NB4 (cell line): ENCODE measurements around the gene CNN2.

Experiments
- DNase-seq: peaks from one replicate; pipeline ENCODE4 v3.0.0; 2010; ENCODE audit warnings: low read depth
- H3K4me3 ChIP-seq: one replicate; pipeline ENCODE4 v1.5.1; 2011; ENCODE audit warnings: mild to moderate bottlenecking, low read depth, low read length, moderate library complexity
- MYC ChIP-seq: IDR thresholded peaks from 2 replicates; pipeline ENCODE4 v1.6.1; 2011; ENCODE audit warnings: low read depth, low read length
- POLR2A ChIP-seq: IDR thresholded peaks from 2 replicates; pipeline ENCODE4 v1.6.1; 2011; ENCODE audit warnings: mild to moderate bottlenecking; ENCODE audit not compliant: insufficient read length; ENCODE audit errors: extremely low read depth
- TF ChIP-seq, protein P1 (sequence below): IDR thresholded peaks from 2 replicates; pipeline ENCODE4 v1.6.1; 2011; ENCODE audit warnings: low read depth, low read length
- TF ChIP-seq, protein P2 (sequence below): IDR thresholded peaks from one replicate; pipeline ENCODE4 v1.5.1; 2012; ENCODE audit warnings: low read depth, low read length

Gene CNN2

DNA sequence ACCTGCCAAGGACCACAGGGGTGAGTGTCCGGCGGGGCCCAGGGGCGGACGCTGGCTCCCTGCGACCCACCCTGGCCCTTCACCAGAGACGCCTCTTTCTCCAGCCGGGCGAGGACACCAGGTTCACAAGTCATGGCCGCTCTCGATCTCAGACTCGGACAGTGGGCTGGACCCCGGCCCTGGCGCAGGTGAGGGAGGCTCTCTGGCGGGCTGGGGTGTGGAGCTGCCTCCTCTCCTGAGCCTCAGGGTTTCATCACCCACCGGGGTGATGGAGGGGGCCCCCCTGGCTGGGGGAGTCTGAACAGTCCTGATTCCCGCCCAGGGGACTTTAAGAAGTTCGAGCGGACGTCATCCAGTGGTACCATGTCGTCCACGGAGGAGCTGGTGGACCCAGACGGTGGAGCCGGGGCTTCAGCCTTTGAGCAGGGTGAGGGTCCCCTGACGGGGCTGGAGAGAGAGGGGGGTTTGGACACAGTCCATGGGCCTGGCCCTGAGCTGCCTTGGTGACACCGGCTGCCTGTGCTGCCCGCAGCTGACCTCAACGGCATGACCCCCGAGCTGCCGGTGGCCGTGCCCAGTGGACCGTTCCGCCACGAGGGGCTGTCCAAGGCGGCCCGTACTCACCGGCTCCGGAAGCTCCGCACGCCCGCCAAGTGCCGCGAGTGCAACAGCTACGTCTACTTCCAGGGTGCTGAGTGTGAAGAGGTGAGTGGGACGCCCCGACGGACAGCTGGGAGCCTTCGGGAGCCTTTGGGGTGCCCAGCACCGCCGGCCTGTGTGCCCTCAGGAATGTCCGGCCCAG, 54.2 kb downstream of the CNN2 start:
- TF ChIP-seq, protein P1, sequence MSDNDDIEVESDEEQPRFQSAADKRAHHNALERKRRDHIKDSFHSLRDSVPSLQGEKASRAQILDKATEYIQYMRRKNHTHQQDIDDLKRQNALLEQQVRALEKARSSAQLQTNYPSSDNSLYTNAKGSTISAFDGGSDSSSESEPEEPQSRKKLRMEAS = no peak
- no peak for TF ChIP-seq MYC
- TF ChIP-seq, protein P2, sequence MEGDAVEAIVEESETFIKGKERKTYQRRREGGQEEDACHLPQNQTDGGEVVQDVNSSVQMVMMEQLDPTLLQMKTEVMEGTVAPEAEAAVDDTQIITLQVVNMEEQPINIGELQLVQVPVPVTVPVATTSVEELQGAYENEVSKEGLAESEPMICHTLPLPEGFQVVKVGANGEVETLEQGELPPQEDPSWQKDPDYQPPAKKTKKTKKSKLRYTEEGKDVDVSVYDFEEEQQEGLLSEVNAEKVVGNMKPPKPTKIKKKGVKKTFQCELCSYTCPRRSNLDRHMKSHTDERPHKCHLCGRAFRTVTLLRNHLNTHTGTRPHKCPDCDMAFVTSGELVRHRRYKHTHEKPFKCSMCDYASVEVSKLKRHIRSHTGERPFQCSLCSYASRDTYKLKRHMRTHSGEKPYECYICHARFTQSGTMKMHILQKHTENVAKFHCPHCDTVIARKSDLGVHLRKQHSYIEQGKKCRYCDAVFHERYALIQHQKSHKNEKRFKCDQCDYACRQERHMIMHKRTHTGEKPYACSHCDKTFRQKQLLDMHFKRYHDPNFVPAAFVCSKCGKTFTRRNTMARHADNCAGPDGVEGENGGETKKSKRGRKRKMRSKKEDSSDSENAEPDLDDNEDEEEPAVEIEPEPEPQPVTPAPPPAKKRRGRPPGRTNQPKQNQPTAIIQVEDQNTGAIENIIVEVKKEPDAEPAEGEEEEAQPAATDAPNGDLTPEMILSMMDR = no peak
- H3K4me3 ChIP-seq = no peak overlapping the region
- DNase-seq = no peak

DNA sequence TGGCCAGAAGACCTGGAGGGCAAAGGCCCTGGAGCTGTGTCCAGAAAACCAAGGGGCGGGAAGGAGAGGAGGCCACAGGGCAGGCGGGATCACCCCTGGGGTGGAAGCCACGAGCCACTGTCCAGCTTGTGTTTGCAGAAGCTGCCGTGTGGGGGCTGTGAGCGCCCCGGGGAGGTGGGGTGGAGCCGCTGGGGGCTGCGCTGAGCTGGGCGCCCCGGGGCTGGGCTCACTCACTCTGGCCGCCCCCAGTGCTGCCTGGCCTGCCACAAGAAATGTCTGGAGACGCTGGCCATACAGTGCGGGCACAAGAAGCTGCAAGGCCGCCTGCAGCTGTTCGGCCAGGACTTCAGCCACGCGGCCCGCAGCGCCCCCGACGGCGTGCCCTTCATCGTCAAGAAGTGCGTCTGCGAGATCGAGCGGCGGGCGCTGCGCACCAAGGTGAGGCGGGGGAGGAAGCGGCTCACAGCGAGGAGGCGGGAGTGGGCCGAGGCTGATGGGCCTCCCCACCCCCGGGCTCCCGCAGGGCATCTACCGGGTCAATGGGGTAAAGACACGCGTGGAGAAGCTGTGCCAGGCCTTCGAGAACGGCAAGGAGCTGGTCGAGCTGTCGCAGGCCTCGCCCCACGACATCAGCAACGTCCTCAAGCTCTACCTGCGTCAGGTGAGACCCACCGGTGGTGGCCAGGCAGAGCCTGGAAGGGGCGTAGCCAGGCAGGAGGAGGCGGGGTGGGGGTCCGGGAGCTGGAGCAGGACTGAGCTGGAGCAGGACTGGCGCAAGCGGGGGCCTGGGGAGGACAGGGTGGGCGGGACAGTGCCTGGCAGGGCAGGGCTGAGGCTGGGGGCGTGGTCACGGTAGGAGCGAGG, 55.1 kb downstream of the CNN2 start:
- DNase-seq = no peak
- TF ChIP-seq MYC = no peak
- TF ChIP-seq, protein P2 = no peak
- H3K4me3 ChIP-seq = no peak overlapping the region

DNA sequence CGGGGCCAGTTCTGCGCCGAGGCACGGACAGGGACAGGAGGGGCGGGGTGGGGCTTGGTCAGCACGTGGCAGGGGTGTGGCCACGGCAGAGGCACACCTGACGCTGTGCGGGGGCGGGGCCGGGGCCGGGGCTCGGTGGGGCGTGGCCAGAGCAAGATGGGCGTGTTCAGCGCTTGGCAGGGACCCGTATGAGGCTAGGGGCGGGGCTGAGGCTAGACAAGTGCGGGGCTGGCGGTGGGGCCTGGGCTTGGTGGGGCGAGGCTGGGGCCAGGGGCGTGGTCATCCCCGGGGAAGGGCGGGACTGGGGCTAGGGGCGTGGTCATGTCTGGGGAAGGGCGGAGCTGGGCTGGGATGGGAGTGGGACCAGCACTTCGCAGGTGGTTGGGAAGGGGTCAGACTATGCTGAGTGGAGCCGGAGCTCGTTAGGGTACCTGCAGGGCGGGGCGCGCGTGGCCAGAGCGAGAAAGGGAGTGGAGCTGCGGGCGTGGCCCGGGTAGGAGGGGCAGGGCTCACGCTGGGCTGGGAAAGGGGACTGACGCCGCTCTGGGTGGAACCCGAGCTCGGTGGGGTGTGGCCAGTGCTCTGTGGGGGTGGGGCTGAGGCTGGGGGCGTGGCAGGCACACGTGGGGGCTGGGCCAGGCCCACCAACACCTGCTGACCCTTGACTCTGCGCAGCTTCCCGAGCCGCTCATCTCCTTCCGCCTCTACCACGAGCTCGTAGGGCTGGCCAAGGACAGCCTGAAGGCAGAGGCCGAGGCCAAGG, 55.9 kb downstream of the CNN2 start:
- no peak overlapping the region for H3K4me3 ChIP-seq
- DNase-seq = peak; percentile 47
- TF ChIP-seq, protein P2 = no peak
- TF ChIP-seq, protein P1 = no peak
- no peak for TF ChIP-seq POLR2A
- TF ChIP-seq MYC = no peak

DNA sequence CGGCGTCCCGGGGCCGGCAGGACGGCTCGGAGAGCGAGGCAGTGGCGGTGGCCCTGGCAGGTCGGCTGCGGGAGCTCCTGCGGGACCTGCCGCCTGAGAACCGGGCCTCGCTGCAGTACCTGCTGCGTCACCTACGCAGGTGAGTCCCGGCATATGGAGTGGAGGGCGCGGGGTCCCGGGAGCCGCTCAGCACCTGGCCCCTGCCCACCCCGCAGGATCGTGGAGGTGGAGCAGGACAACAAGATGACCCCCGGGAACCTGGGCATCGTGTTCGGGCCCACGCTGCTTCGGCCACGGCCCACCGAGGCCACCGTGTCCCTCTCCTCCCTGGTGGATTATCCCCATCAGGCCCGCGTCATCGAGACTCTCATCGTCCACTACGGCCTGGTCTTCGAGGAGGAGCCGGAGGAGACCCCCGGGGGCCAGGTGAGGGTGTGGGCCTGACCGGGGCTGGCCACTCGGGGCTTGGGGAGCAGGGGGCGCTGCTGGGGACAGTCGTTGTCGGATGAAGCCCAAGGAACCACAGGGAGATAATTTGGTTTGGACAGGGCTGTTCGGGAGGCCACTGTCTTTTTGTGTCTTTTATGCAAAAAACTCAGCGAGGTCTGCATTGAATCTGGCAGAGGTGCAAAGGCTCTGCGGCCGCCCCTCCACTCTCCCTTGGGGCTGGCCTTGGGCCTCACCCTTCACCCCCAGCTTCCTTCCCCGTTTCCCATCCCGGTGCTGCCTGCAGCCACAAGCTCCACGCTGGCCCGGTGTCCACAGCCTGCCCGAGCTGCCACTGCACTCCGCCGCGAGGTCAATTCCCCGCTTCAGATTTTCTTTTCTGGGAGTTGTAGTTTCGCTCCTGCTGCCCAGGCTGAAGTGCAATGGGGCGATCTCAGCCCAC, 56.8 kb downstream of the CNN2 start:
- H3K4me3 ChIP-seq = no peak overlapping the region
- TF ChIP-seq, protein P2 = no peak
- TF ChIP-seq MYC = no peak
- TF ChIP-seq, protein P1 = no peak
- no peak for TF ChIP-seq POLR2A
- DNase-seq = no peak
